Measurements from ENCODE around the gene RASSF5.

- TF ChIP-seq CTCF (conservative IDR thresholded peaks at IDR 0.05; ENCODE audit: low read depth in 2 of 2) (no peak), CREB1 (CRISPR knock-in tag; IDR thresholded peaks at IDR 0.05; ENCODE audit: low read depth) (no peak), EZH2phosphoT487 (IDR thresholded peaks at IDR 0.05; ENCODE audit: unreplicated experiment) (no peak), POLR2AphosphoS5 (IDR thresholded peaks at IDR 0.05; ENCODE audit: low read depth) (no peak), EZH2 (IDR thresholded peaks at IDR 0.05; ENCODE audit: low read depth, unreplicated experiment) (no peak), ETS1 (IDR thresholded peaks at IDR 0.05) (no peak), REST (IDR thresholded peaks at IDR 0.05; ENCODE audit: unreplicated experiment) (no peak)
Observed at GRCh38 chr1:206596319-206596666, 89.0 kb downstream of the RASSF5 start.
